Hepatic stellate cell (primary cell): Measurements from ENCODE around the gene CD74.

Experiments used
- DNase-seq: peaks from one replicate; pipeline ENCODE4 v3.0.0; 2011; ENCODE audit warnings: low spot score

CD74 gene

GRCh38 chr5:150364004-150364403, 48.7 kb downstream of the CD74 start:
- no peak for DNase-seq

- DNase-seq: no peak
Observed at GRCh38 chr5:150363185-150363584, 49.5 kb downstream of the CD74 start.

- DNase-seq: no peak
Observed at GRCh38 chr5:150361301-150361700, 51.4 kb downstream of the CD74 start.

- DNase-seq: no peak
Observed at GRCh38 chr5:150358261-150359095, 54.2 kb downstream of the CD74 start.

DNA sequence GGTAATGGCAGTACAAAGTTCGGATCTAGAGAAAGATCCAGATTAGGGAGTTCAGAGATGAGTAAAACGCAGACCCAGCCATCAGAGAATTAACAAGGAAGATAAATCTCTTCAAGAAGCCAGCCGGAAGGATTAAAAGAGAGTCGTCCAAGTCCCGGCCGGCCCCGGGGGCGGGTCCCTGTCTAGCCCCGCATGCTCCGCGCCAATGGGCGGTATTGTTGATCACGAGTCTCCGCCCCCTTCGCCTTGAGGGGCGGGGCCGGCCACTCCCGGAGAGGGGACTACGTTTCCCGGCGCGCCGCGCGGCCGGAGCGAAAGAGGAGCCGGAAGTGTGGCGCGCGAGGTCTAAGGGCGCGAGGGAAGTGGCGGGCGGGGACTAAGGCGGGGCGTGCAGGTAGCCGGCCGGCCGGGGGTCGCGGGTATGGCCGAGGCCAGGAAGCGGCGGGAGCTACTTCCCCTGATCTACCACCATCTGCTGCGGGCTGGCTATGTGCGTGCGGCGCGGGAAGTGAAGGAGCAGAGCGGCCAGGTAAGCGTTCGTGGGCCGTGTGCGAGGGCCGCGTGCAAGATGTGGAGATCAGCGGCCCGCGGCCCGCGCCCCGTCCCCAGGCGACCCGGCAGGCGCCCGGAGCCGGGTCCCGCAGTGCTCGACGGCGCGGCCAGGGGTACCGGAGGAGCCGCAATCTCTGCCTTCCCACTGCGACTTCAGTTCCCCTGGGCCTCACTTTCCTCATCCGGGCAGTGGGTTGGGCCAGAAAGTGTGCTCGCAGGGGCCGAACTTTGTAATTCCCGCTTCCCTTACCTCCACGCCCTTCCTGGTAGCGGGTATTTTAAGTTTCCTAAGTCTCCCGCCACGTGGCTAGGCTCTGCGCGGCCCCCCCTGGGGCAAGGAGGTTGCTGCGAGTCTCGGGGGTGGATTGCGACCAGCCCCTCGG, 55.1 kb downstream of the CD74 start, which contains the start of gene TCOF1:
TCOF1 (plus strand) TSS at position 372 of the 935 bp plus-strand sequence; CDS start at position 422, 50 bp downstream.
- peak; percentile 92 for DNase-seq

- DNase-seq: no peak
Observed at GRCh38 chr5:150356575-150357294, 56.0 kb downstream of the CD74 start.

DNA sequence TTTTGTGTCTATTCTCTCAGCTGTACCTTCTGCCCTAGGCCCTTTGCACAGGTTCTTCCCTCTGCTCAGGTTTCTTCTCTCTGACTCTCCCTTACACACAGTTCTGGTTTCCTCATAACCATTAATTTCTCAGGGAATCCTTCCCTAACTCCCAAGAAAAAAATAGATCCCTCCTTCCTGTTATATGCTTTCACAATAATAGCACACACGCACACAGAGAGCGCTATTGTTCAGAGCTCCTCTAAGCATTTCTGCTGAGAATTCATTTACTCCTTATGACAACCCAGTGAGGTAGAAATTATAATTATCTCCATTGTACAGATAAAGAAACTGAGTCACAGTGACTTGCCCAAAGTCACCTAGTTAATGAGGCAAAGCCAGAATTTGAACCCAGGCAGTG, 56.9 kb downstream of the CD74 start:
- DNase-seq: no peak

- DNase-seq: no peak
Observed at GRCh38 chr5:150353032-150353675, 59.6 kb downstream of the CD74 start.

- no peak for DNase-seq
Observed at GRCh38 chr5:150352244-150353031, 60.3 kb downstream of the CD74 start.
